SK-N-SH treated with all-trans-retinoic acid at 6 μM for 48 hours (cell line): Measurements from ENCODE around the gene CDHR3.

Source experiments
- ARNTL ChIP-seq: fragments of 450-650 bp; formaldehyde crosslinking; IDR thresholded peaks from 2 replicates; pipeline ENCODE4 v1.5.0; 2020; ENCODE audit warnings: low read depth, mild to moderate bottlenecking, moderate library complexity, borderline replicate concordance
- TF ChIP-seq, protein P1 (sequence below): fragments of 250-450 bp; sonication (Bioruptor Pico); IDR thresholded peaks from 2 replicates; pipeline ENCODE4 v1.8.0; 2020; ENCODE audit warnings: mild to moderate bottlenecking, moderate library complexity, borderline replicate concordance

DNA sequence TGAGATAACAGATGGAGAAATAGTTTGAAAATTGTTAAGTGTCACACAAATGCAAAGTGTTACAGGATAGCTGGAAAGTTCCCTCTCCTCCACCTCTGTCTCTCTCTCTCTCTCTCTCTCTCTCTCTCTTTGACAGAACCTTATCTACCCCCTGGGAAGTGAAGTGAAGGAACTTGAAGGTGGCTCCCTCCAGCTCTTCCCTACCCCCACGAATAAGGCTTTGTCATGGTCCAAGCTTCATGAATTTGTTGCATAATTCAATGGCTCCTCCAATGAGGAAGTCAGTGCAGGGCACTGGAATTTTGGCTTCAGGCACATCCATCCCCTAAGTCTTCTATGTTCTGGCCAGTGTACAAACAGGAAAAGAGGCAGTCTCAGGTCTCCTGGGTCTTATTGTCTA is 66.4 kb downstream of the CDHR3 start:
- no peak for TF ChIP-seq ARNTL (CRISPR knock-in tag)
- TF ChIP-seq, protein P1, sequence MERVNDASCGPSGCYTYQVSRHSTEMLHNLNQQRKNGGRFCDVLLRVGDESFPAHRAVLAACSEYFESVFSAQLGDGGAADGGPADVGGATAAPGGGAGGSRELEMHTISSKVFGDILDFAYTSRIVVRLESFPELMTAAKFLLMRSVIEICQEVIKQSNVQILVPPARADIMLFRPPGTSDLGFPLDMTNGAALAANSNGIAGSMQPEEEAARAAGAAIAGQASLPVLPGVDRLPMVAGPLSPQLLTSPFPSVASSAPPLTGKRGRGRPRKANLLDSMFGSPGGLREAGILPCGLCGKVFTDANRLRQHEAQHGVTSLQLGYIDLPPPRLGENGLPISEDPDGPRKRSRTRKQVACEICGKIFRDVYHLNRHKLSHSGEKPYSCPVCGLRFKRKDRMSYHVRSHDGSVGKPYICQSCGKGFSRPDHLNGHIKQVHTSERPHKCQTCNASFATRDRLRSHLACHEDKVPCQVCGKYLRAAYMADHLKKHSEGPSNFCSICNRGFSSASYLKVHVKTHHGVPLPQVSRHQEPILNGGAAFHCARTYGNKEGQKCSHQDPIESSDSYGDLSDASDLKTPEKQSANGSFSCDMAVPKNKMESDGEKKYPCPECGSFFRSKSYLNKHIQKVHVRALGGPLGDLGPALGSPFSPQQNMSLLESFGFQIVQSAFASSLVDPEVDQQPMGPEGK (CRISPR knock-in tag): no peak
